K562 (cell line): ENCODE data around the gene FAM20B. TPM values are rescaled to one million over a fixed set of nuclear protein-coding genes. Genes with fewer than 3 reads are reported as not detected.

Source experiments
- BRD9 ChIP-seq: fragments of 450-650 bp; IDR thresholded peaks from 2 replicates; pipeline ENCODE4 v1.6.1; 2018; ENCODE audit warnings: low read depth; ENCODE audit not compliant: partially characterized antibody
- CBFA2T3 ChIP-seq: fragments of 450-650 bp; IDR thresholded peaks from 2 replicates; pipeline ENCODE4 v1.6.1; 2017
- CBX3 ChIP-seq, 2 experiments: IDR thresholded peaks; 1 replicate in 1 of 2; 2 replicates in 1 of 2; pipeline ENCODE4 v1.6.1; 2012; ENCODE audit warnings: inconsistent platforms in 2 of 2, low read length in 2 of 2, borderline replicate concordance in 1 of 2, control low read depth in 1 of 2
- ERF ChIP-seq: fragments of 450-650 bp; formaldehyde crosslinking; IDR thresholded peaks from 2 replicates; pipeline ENCODE4 v1.4.0; 2020; ENCODE audit warnings: mild to moderate bottlenecking, mixed read lengths
- GABPA ChIP-seq: fragments of 200-800 bp; sonication (Bioruptor generic); conservative IDR thresholded peaks from 2 replicates; pipeline ENCODE4 v1.6.1; 2016; ENCODE audit warnings: low read depth, missing genetic modification characterization, missing compliant biosample characterization
- ILK ChIP-seq: fragments of 450-650 bp; IDR thresholded peaks from 2 replicates; pipeline ENCODE4 v1.6.1; 2016; ENCODE audit warnings: missing genetic modification characterization, low read depth, mild to moderate bottlenecking, missing compliant biosample characterization, moderate library complexity, borderline replicate concordance
- JUND ChIP-seq, 2 experiments: IDR thresholded peaks; 2 replicates in 1 of 2; 3 replicates in 1 of 2; pipeline ENCODE4 v1.6.1; 2011; ENCODE audit warnings: borderline replicate concordance in 2 of 2, low read depth in 2 of 2, low read length in 2 of 2, improper control_type of control experiment in 1 of 2, missing biosample characterization in 1 of 2, missing genetic modification characterization in 1 of 2, missing genetic modification reagents in 1 of 2
- MTA3 ChIP-seq: fragments of 450-650 bp; formaldehyde crosslinking; IDR thresholded peaks from 2 replicates; pipeline ENCODE4 v1.6.1; 2017; ENCODE audit warnings: mild to moderate bottlenecking, borderline replicate concordance
- MXI1 ChIP-seq: IDR thresholded peaks from 2 replicates; pipeline ENCODE4 v1.6.1; 2011; ENCODE audit warnings: low read depth, mild to moderate bottlenecking, improper control_type of control experiment, low read length
- RUNX1 ChIP-seq: sonication (generic); IDR thresholded peaks from 2 replicates; pipeline ENCODE4 v1.6.1; 2016; ENCODE audit warnings: antibody characterized with exemption, low read depth
- SAFB ChIP-seq: fragments of 200-400 bp; formaldehyde crosslinking; IDR thresholded peaks from 2 replicates; pipeline ENCODE4 v1.6.1; 2017; ENCODE audit warnings: low read depth, low read length, borderline replicate concordance
- SMARCE1 ChIP-seq: fragments of 450-650 bp; IDR thresholded peaks from 2 replicates; pipeline ENCODE4 v1.7.1; 2016; ENCODE audit warnings: mild to moderate bottlenecking
- SRSF7 ChIP-seq: fragments of 200-400 bp; formaldehyde crosslinking; optimal IDR thresholded peaks from 2 replicates; pipeline ENCODE3; 2017; ENCODE audit warnings: mild to moderate bottlenecking, low read depth, low read length
- TFAM ChIP-seq: fragments of 250-450 bp; sonication (Bioruptor Pico); conservative IDR thresholded peaks from 2 replicates; pipeline ENCODE4 v1.5.0; 2021; ENCODE audit warnings: mild to moderate bottlenecking, moderate library complexity
- ZNF408 ChIP-seq: fragments of 250-450 bp; sonication (Bioruptor Pico); IDR thresholded peaks from 2 replicates; pipeline ENCODE4 v1.4.0; 2020; ENCODE audit warnings: low read depth, mild to moderate bottlenecking, moderate library complexity
- ZNF668 ChIP-seq: fragments of 250-450 bp; sonication (Bioruptor Pico); IDR thresholded peaks from 2 replicates; pipeline ENCODE4 v1.8.0; 2022; ENCODE audit warnings: mild to moderate bottlenecking, inconsistent platforms
- ZNF75A ChIP-seq: fragments of 450-650 bp; formaldehyde crosslinking; IDR thresholded peaks from 2 replicates; pipeline ENCODE4 v1.4.0; 2020; ENCODE audit warnings: mild to moderate bottlenecking
- ZNF778 ChIP-seq: fragments of 450-650 bp; formaldehyde crosslinking; IDR thresholded peaks from 2 replicates; pipeline ENCODE4 v1.4.0; 2020; ENCODE audit warnings: mild to moderate bottlenecking, moderate library complexity
- polyA plus RNA-seq, 8 experiments: library from polyadenylated mRNA; depleted of rRNA in 4 of 8; stranded (reverse) in 5 of 8; unstranded in 3 of 8; fragments of >200 nt; fragmentation: Nextera tagmentation in 2 of 8; fragmentation: Illumina TruSeq in 1 of 8; extraction: Ambion mirVana in 2 of 8; extraction: Trizol in 1 of 8; gene quantifications; 2 replicates each; pipeline versions ENCODE4 v1.2.1 to v1.2.3, GENCODE V29; 2011 to 2014; ENCODE audit warnings: inconsistent platforms in 1 of 8, missing spikeins in 1 of 8
- total RNA-seq, 7 experiments: library from RNA; depleted of rRNA in 6 of 7; stranded (reverse); fragments of >200 nt in 6 of 7; fragmentation: Illumina TruSeq in 2 of 7; extraction: Trizol in 2 of 7; gene quantifications; 2 replicates each; pipeline versions ENCODE4 v1.2.1 to v1.2.3, GENCODE V29; 2011 to 2021; ENCODE audit warnings: low replicate concordance in 1 of 7
- TF ChIP-seq, protein P1 (sequence below): fragments of 200-800 bp; sonication (Bioruptor generic); IDR thresholded peaks from 2 replicates; pipeline ENCODE4 v1.6.1; 2017; ENCODE audit warnings: missing genetic modification characterization, missing compliant biosample characterization
- TF ChIP-seq, protein P2 (sequence below): sonication (generic); formaldehyde crosslinking; IDR thresholded peaks from 2 replicates; pipeline ENCODE4 v1.4.0; 2020; ENCODE audit warnings: mild to moderate bottlenecking, missing genetic modification reagents
- TF ChIP-seq, protein P3 (sequence below), 2 experiments: fragments of 250-450 bp in 1 of 2; fragments of 450-650 bp in 1 of 2; sonication (Bioruptor Pico) in 1 of 2; IDR thresholded peaks; 2 replicates each; pipeline versions ENCODE4 v1.6.1 to v1.8.0; 2016 to 2021; ENCODE audit warnings: mild to moderate bottlenecking in 2 of 2, moderate library complexity in 2 of 2, missing compliant biosample characterization in 1 of 2, missing genetic modification characterization in 1 of 2
- TF ChIP-seq, protein P4 (sequence below): IDR thresholded peaks from 2 replicates; pipeline ENCODE4 v1.6.1; 2014; ENCODE audit warnings: antibody characterized with exemption

The FAM20B gene
- total and polyA plus RNA-seq, 9 of the 15 experiments (the other 6 are each of a cell fraction or from before 2014, with no cell fraction given), result 7.2 to 67.5 (median 42.9) TPM

DNA sequence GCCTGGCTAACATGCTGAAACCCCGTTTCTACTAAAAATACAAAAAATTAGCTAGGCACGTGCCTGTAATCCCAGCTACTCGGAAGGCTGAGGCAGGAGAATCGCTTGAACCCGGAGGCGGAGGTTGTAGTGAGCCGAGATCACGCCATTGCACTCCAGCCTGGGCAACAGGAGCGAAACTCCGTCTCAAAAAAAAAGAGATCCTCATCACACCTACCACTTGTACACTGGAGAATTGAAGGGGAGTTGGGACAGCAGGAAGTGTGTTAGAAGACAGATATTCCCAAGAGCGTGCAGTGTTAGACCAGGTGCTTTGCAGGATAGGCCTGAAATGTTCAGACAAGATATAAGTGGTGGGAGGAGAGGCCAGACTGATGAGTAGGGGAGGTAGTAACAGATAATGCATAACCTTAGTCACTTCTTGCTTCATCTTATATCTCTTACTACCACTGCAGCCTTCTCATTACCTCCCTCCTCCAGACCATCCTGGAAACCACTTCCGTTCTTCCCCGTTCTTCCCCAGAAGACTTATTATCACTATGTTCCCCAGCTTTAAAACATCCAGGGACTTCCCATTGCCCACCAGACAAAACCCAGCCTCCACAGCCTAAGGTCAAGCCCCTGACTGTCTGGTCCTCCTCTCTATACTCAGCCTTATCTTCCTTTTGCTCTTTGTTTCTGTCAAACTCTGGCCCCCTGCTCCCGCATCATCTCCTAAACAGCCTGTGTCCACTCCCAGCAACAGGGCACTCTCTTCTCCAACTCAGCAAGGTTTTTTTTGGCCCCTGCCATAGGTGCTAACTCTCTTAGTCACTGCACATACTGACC is 21.3 kb downstream of the FAM20B start (continued):
- TF ChIP-seq MXI1 (peak; percentile 77), JUND (IDR thresholded peaks at IDR 0.05; ENCODE audit: borderline replicate concordance, low read depth, low read length) (peak; percentile 95), JUND (tag; IDR thresholded peaks at IDR 0.05; ENCODE audit: borderline replicate concordance, low read depth, low read length) (peak; percentile 96; the same call in 2 of the 3 replicates), CBFA2T3 (peak; percentile 100), ZNF75A (CRISPR knock-in tag) (no peak), SAFB (no peak), ZNF668 (no peak; the same call in 1 of the 2 replicates), MTA3 (peak; percentile 97), BRD9 (peak; percentile 93), CBX3 (IDR thresholded peaks at IDR 0.05; ENCODE audit: borderline replicate concordance in 1 of 2, low read length in 2 of 2) (peak in 1 of 2 experiments; percentile 90; a peak in 2 of 3 replicates), TFAM (CRISPR knock-in tag) (no peak), ZNF778 (no peak), ZNF408 (CRISPR knock-in tag) (no peak), RUNX1 (peak; percentile 98), SMARCE1 (peak; percentile 100), SRSF7 (no peak), GABPA (tag) (peak; percentile 88), ILK (tag) (peak; percentile 63; the same call in 1 of the 2 replicates), ERF (CRISPR knock-in tag) (peak; percentile 92)
- TF ChIP-seq, protein P1, sequence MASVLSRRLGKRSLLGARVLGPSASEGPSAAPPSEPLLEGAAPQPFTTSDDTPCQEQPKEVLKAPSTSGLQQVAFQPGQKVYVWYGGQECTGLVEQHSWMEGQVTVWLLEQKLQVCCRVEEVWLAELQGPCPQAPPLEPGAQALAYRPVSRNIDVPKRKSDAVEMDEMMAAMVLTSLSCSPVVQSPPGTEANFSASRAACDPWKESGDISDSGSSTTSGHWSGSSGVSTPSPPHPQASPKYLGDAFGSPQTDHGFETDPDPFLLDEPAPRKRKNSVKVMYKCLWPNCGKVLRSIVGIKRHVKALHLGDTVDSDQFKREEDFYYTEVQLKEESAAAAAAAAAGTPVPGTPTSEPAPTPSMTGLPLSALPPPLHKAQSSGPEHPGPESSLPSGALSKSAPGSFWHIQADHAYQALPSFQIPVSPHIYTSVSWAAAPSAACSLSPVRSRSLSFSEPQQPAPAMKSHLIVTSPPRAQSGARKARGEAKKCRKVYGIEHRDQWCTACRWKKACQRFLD (CRISPR knock-in tag), result peak; percentile 99
- TF ChIP-seq, protein P2, sequence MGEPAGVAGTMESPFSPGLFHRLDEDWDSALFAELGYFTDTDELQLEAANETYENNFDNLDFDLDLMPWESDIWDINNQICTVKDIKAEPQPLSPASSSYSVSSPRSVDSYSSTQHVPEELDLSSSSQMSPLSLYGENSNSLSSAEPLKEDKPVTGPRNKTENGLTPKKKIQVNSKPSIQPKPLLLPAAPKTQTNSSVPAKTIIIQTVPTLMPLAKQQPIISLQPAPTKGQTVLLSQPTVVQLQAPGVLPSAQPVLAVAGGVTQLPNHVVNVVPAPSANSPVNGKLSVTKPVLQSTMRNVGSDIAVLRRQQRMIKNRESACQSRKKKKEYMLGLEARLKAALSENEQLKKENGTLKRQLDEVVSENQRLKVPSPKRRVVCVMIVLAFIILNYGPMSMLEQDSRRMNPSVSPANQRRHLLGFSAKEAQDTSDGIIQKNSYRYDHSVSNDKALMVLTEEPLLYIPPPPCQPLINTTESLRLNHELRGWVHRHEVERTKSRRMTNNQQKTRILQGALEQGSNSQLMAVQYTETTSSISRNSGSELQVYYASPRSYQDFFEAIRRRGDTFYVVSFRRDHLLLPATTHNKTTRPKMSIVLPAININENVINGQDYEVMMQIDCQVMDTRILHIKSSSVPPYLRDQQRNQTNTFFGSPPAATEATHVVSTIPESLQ (CRISPR knock-in tag), result peak; percentile 38; the same call in 1 of the 2 replicates
- TF ChIP-seq, protein P3, sequence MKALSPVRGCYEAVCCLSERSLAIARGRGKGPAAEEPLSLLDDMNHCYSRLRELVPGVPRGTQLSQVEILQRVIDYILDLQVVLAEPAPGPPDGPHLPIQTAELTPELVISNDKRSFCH (CRISPR knock-in tag; IDR thresholded peaks at IDR 0.05), result no peak; the same call in 1 of the 2 replicates
- TF ChIP-seq, protein P3 (tag; IDR thresholded peaks at IDR 0.05), result peak; percentile 99
- TF ChIP-seq, protein P4, sequence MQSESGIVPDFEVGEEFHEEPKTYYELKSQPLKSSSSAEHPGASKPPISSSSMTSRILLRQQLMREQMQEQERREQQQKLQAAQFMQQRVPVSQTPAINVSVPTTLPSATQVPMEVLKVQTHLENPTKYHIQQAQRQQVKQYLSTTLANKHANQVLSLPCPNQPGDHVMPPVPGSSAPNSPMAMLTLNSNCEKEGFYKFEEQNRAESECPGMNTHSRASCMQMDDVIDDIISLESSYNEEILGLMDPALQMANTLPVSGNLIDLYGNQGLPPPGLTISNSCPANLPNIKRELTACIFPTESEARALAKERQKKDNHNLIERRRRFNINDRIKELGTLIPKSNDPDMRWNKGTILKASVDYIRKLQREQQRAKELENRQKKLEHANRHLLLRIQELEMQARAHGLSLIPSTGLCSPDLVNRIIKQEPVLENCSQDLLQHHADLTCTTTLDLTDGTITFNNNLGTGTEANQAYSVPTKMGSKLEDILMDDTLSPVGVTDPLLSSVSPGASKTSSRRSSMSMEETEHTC, result peak; percentile 92
